AG04449 (cell line): ENCODE data around the gene NFKBIZ.

Source experiments
- CTCF ChIA-PET: fragments of 350-600 bp; formaldehyde crosslinking; extraction: SDS; loops from one replicate; lab custom pipeline; 2021; ENCODE audit warnings: antibody characterized with exemption; lab: Yijun Ruan, JAX
- POLR2A ChIA-PET: fragments of 400-600, 350-600 bp; formaldehyde crosslinking; extraction: SDS; loops from one replicate; lab custom pipeline; 2020; ENCODE audit warnings: antibody characterized with exemption, inconsistent platforms; lab: Yijun Ruan, JAX
- DNase-seq: peaks from one replicate; pipeline ENCODE4 v3.0.0-alpha.2; 2010; ENCODE audit warnings: low read depth, low spot score
- H3K4me3 ChIP-seq: 2 replicates; pipeline ENCODE4 v1.5.1; 2011; ENCODE audit warnings: low read depth, mild to moderate bottlenecking, control low read depth, low read length
- TF ChIP-seq, protein P1 (sequence below): IDR thresholded peaks from one replicate; pipeline ENCODE4 v1.5.1; 2011; ENCODE audit warnings: mild to moderate bottlenecking, moderate library complexity, low read length, control low read depth, inconsistent platforms; ENCODE audit not compliant: insufficient read depth; ENCODE audit errors: missing control alignments

NFKBIZ gene

DNA sequence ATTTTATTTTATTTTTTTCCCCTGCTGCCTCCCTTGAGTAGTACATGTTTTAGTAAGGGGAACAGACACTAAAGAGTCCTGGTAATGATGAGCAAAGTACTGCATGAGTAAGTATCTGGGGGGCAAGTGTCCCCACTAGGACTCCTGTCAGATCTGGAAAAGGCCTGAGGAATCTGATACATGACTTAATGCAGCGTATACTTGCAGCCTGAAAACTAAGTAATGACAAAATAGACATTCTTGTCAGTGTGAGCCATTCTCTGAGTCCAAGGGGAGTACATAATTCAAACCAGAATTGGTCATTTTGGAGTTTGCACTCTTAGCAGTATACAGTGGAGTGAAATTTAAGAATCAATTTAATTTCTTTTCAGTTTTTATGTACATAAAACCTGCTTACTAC is 42.8 kb upstream of the NFKBIZ start:
- no peak for DNase-seq
- ChIA-PET POLR2A (no interaction called here), CTCF (interaction anchor here (1.0 to 27.9 kb wide), 8 partner anchors 6 to 723 kb away, joined by 3 to 1077 read pairs (median 4); no protein-coding TSS in a partner anchor)
- TF ChIP-seq, protein P1, sequence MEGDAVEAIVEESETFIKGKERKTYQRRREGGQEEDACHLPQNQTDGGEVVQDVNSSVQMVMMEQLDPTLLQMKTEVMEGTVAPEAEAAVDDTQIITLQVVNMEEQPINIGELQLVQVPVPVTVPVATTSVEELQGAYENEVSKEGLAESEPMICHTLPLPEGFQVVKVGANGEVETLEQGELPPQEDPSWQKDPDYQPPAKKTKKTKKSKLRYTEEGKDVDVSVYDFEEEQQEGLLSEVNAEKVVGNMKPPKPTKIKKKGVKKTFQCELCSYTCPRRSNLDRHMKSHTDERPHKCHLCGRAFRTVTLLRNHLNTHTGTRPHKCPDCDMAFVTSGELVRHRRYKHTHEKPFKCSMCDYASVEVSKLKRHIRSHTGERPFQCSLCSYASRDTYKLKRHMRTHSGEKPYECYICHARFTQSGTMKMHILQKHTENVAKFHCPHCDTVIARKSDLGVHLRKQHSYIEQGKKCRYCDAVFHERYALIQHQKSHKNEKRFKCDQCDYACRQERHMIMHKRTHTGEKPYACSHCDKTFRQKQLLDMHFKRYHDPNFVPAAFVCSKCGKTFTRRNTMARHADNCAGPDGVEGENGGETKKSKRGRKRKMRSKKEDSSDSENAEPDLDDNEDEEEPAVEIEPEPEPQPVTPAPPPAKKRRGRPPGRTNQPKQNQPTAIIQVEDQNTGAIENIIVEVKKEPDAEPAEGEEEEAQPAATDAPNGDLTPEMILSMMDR, result no peak
- H3K4me3 ChIP-seq, result no peak overlapping the region

DNA sequence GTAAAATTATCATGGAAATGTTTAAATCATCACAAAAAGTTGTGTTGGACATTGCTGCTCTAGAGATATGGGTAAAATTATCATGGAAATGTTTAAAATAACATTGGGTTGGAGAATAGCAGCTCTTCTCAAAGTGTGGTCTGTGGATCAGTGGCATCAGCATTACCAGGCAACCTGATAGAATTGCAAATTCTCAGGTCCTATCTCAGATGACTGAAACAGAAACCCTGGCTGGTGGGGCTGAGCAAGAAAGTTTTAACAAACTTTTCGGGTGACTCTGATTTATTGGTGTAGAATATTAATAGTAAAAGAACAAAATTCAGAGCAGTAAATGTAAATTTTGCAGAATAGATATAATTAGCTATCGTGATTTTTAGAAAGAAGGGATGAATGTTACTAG is 41.4 kb upstream of the NFKBIZ start:
- ChIA-PET CTCF (interaction anchor here (1.2 to 27.9 kb wide), 15 partner anchors 9 to 722 kb away, joined by 3 to 1077 read pairs (median 4); no protein-coding TSS in a partner anchor), POLR2A (interaction anchor here (2.5 kb wide), 1 partner anchor 41 kb away, joined by 11 read pairs; the partner anchor contains the start of gene NFKBIZ)
- DNase-seq, result no peak
- H3K4me3 ChIP-seq, result no peak overlapping the region
- TF ChIP-seq, protein P1, result no peak

DNA sequence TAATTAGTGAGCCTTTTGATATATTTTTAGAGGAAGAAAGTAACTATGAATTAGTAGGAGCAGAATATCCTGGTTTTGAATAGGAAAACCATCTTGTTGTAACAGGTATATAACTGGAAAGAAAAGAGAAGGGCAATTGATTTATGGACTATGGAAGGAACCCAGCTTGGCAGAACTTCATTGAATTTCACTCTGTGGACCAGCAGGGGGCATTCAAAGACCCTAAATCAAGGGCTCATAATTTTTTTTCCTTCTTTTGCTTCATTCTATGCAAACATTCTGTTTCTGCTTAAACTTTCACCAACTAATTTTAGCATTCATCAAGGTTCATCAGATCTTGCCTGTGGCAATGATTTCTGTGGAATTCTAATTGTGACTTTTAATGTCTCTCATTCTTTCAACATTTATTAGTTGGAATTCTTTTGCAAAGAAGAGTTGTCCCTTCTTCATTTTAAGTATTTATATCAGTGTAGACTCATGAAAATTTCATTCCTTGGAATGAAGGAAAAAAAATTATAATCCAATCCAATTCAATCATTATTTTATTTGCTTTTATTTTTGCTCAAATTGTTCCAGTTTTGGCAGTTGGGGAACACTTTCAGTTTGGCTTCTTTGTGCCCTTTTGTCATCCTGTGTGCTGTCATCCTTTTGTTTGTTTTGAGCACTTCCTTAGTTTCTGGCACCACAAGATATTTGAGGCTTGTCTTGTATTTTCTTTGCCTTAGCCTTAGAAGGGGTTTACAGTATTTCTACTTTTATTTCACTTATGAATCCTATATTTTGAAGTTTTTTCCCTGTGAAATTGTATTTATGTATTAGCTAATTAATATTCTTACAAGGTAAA is 39.9 kb upstream of the NFKBIZ start:
- CTCF ChIA-PET, result interaction anchor here (0.7 to 27.9 kb wide), 20 partner anchors 6 to 728 kb away, joined by 3 to 1077 read pairs (median 4); no protein-coding TSS in a partner anchor
- TF ChIP-seq, protein P1, result peak; percentile 48
- no peak overlapping the region for H3K4me3 ChIP-seq
- POLR2A ChIA-PET, result interaction anchor here (2.5 kb wide), 1 partner anchor 40 kb away, joined by 11 read pairs; the partner anchor contains the start of gene NFKBIZ
- no peak for DNase-seq

DNA sequence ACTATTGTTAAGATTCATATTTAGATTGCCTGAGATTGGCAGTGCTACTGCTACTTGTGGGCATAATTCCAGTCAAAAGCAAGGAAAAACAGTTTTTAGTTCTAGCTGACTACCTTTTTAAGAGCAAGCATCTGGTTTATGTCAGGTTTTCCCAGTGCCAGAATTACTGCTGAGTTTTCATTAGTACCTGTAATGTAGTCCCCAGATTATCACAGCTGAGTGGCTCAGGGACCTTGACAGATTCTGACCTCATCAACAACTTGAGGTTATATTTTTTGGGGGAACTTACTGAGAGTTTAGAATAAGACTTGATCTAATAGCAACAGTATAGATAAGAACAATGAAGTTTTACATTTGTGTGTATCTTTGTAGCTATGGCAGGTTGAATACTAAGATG is 39.3 kb upstream of the NFKBIZ start:
- TF ChIP-seq, protein P1, result no peak
- POLR2A ChIA-PET, result no interaction called here
- no peak for DNase-seq
- no peak overlapping the region for H3K4me3 ChIP-seq
- CTCF ChIA-PET, result interaction anchor here (0.7 to 27.9 kb wide), 15 partner anchors 6 to 727 kb away, joined by 3 to 1077 read pairs (median 3); no protein-coding TSS in a partner anchor

DNA sequence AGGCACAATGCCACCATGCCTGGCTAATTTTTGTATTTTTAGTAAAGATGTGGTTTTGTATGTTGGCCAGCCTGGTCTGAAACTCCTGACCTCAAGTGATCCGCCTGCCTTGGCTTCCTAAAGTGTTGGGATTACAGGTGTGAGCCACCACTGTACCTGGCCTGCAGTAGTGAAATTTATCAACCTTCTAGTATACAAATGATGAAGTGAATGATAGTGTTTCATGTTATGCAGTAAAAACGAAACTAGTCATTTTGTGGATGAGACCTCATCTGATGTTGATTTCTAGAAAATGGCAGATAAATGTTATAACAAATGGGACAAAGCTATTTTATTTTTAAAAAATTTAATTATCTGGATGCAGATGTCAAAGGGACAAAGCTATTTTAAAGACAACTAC is 37.4 kb upstream of the NFKBIZ start:
- ChIA-PET CTCF (interaction anchor here (1.1 to 27.9 kb wide), 8 partner anchors 8 to 726 kb away, joined by 3 to 1077 read pairs (median 4); no protein-coding TSS in a partner anchor), POLR2A (no interaction called here)
- DNase-seq, result no peak

More for the DNA sequence above, 37.4 kb upstream of the NFKBIZ start:
- TF ChIP-seq, protein P1, result no peak
- H3K4me3 ChIP-seq, result no peak overlapping the region
